Lower lobe of right lung (tissue), 2 donors: ENCODE measurements around the gene NXPH2. TPM values are rescaled to one million over a fixed set of nuclear protein-coding genes. Genes with fewer than 3 reads are reported as not detected.
A peak's percentile ranks its signal among the peaks of the same experiment; 100 is the strongest.

ENCODE experiments used
- ATAC-seq, 2 donors: fragments of 200-7000 bp; cut with Tn5 transposase; one replicate each; pipeline ENCODE4 v1.9.1; 2020 to 2022; ENCODE audit warnings: mild to moderate bottlenecking in 2 of 2, moderate library complexity in 2 of 2
- DNase-seq: peaks from one replicate; pipeline ENCODE4 v3.0.0-alpha.2; 2020
- H3K27ac ChIP-seq: fragments of 200-600 bp; one replicate; pipeline ENCODE4 v1.8.0; 2022
- H3K27me3 ChIP-seq: fragments of 200-600 bp; one replicate; pipeline ENCODE4 v1.8.0; 2022; ENCODE audit warnings: low read depth
- H3K36me3 ChIP-seq: fragments of 200-600 bp; one replicate; pipeline ENCODE4 v1.8.0; 2022; ENCODE audit warnings: mild to moderate bottlenecking
- H3K4me1 ChIP-seq: fragments of 200-600 bp; one replicate; pipeline ENCODE4 v1.8.0; 2022
- H3K4me3 ChIP-seq: fragments of 200-600 bp; one replicate; pipeline ENCODE4 v1.8.0; 2022; ENCODE audit warnings: mild to moderate bottlenecking
- H3K9me3 ChIP-seq: fragments of 200-600 bp; one replicate; pipeline ENCODE4 v1.8.0; 2022
- CTCF ChIP-seq: fragments of 200-600 bp; IDR thresholded peaks from one replicate; pipeline ENCODE4 v1.8.0; 2022; ENCODE audit warnings: antibody characterized with exemption, mild to moderate bottlenecking
- intact Hi-C: fragments of 100-400 bp; cut with DNase I; formaldehyde crosslinking; loops from one replicate; pipeline ENCODE4 v1.11.0; 2022
- total RNA-seq: library from RNA; stranded (reverse); fragmentation: NEBNext Ultra II Directional; extraction: Animal tissue kit (Norgen Biotek cat#: 25700); gene quantifications from one replicate; pipeline ENCODE4 v1.2.1, GENCODE V29; 2021
- donor health status: DM: no; HTN: yes; CAD: no; lungs with severe emphysema.

The NXPH2 gene
- total RNA-seq, 1 donor from 2014 or later, result not detected

- DNase-seq (no peak), ATAC-seq (no peak)
- H3K27ac ChIP-seq, result no peak overlapping the region
- H3K27me3 ChIP-seq, result no peaks in the 10 kb centered on the region
- no peaks in the 10 kb centered on the region for H3K9me3 ChIP-seq
- no peaks in the 10 kb centered on the region for H3K36me3 ChIP-seq
- intact Hi-C loops, result no loop called here
- TF ChIP-seq CTCF, result no peak
- H3K4me3 ChIP-seq, result no peak overlapping the region
- no peaks in the 10 kb centered on the region for H3K4me1 ChIP-seq
Measured at GRCh38 chr2:138724729-138725459, 55.3 kb downstream of the NXPH2 start.

GRCh38 chr2:138724327-138724726 lies 55.9 kb downstream of the NXPH2 start:
- Histone ChIP-seq H3K36me3 (no peaks in the 10 kb centered on the region), H3K27ac (no peak overlapping the region), H3K27me3 (no peaks in the 10 kb centered on the region), H3K4me1 (no peaks in the 10 kb centered on the region), H3K4me3 (no peak overlapping the region), H3K9me3 (no peaks in the 10 kb centered on the region)
- DNase-seq, result no peak
- no peak for ATAC-seq
- TF ChIP-seq CTCF, result no peak
- intact Hi-C loops, result no loop called here

GRCh38 chr2:138723196-138723987 lies 56.8 kb downstream of the NXPH2 start:
- Histone ChIP-seq H3K36me3 (no peaks in the 10 kb centered on the region), H3K27ac (no peak overlapping the region), H3K9me3 (no peaks in the 10 kb centered on the region), H3K27me3 (no peaks in the 10 kb centered on the region), H3K4me3 (no peak overlapping the region), H3K4me1 (no peaks in the 10 kb centered on the region)
- no peak for TF ChIP-seq CTCF
- no peak for ATAC-seq
- intact Hi-C loops, result no loop called here
- no peak for DNase-seq

- Histone ChIP-seq H3K4me1 (no peaks in the 10 kb centered on the region), H3K4me3 (no peak overlapping the region), H3K27me3 (no peaks in the 10 kb centered on the region), H3K27ac (no peak overlapping the region), H3K36me3 (no peaks in the 10 kb centered on the region), H3K9me3 (no peaks in the 10 kb centered on the region)
- DNase-seq, result no peak
- ATAC-seq, result no peak
- intact Hi-C loops, result no loop called here
- TF ChIP-seq CTCF, result no peak
Measured at GRCh38 chr2:138722316-138722715, 57.9 kb downstream of the NXPH2 start.

GRCh38 chr2:138720035-138720838 lies 60.0 kb downstream of the NXPH2 start:
- ATAC-seq (peak in 1 of 2 donors; percentile 54), DNase-seq (no peak)
- H3K4me3 ChIP-seq, result no peak overlapping the region
- H3K27ac ChIP-seq, result no peak overlapping the region
- no peaks in the 10 kb centered on the region for H3K9me3 ChIP-seq
- H3K27me3 ChIP-seq, result no peaks in the 10 kb centered on the region
- TF ChIP-seq CTCF, result no peak
- H3K36me3 ChIP-seq, result no peaks in the 10 kb centered on the region
- intact Hi-C loops, result no loop called here
- no peaks in the 10 kb centered on the region for H3K4me1 ChIP-seq
